ENCODE results near the gene ADAMTS8. TPM values are rescaled to one million over a fixed set of nuclear protein-coding genes. Genes with fewer than 3 reads are reported as not detected.

The ADAMTS8 gene
- polyA plus RNA-seq, 1 experiment: 17.6 TPM

DNA sequence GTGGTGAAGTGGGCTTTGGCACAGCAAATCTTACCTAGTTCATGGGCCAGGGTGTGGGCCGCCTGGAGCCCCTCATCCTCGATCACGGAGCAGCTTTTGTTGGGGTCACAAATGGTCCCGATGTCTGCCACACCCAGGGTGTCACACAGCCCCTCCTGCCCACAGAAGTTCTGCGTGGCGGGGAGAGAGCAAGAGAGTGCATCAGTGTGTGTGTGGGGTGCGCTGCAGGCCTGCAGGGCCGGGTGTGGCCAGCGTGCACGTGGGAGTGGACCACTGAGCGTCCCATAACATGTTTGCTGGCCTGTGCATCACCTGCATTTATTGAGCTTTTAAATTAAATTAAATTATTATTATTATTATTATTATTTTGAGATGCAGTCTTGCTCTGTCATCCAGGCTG lies 11.5 kb downstream of the ADAMTS8 start:
- Histone ChIP-seq H3K9me3 (ENCODE audit: control insufficient read depth, insufficient read depth, low read length) (peaks cover 6% of the 10 kb centered on the region; the same call in 1 of the 2 replicates), H3K27ac (ENCODE audit: low read depth, low read length) (no peak overlapping the region), H3K4me3 (ENCODE audit: low read depth, low read length) (no peak overlapping the region), H3K27me3 (ENCODE audit: control insufficient read depth, insufficient read depth, low read length) (peaks cover 8% of the 10 kb centered on the region)
- TF ChIP-seq, protein P1, sequence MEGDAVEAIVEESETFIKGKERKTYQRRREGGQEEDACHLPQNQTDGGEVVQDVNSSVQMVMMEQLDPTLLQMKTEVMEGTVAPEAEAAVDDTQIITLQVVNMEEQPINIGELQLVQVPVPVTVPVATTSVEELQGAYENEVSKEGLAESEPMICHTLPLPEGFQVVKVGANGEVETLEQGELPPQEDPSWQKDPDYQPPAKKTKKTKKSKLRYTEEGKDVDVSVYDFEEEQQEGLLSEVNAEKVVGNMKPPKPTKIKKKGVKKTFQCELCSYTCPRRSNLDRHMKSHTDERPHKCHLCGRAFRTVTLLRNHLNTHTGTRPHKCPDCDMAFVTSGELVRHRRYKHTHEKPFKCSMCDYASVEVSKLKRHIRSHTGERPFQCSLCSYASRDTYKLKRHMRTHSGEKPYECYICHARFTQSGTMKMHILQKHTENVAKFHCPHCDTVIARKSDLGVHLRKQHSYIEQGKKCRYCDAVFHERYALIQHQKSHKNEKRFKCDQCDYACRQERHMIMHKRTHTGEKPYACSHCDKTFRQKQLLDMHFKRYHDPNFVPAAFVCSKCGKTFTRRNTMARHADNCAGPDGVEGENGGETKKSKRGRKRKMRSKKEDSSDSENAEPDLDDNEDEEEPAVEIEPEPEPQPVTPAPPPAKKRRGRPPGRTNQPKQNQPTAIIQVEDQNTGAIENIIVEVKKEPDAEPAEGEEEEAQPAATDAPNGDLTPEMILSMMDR (IDR thresholded peaks at IDR 0.05; ENCODE audit: low read depth, low read length): no peak
- POLR2A ChIA-PET: interaction anchor here (0.7 kb wide), 1 partner anchor 14 kb away, joined by 3 read pairs; no protein-coding TSS in a partner anchor
- no peak for DNase-seq (ENCODE audit: low read depth, low spot score)
- CTCF ChIA-PET: interaction anchor here (0.6 to 2.7 kb wide), 6 partner anchors 15 to 478 kb away, joined by 3 to 9 read pairs (median 4); no protein-coding TSS in a partner anchor

DNA sequence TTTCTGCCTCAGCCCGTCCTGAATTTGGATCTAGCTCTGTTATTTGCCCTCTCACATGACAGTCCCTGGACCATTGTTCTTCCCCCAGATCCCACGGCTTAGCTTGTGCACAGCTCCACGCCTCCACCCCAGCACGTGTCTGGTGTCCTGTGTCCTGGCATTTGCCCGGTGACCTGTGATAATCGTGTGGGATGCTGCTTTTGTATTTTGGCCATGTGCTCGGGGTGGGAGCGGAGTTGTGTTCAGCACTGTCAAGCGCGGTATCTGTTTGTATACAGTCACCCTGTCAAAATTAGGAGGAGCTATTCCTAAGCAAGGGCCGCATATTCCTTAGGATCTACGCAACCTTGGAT lies 11.9 kb downstream of the ADAMTS8 start:
- CTCF ChIA-PET: interaction anchor here (0.6 to 2.7 kb wide), 6 partner anchors 16 to 478 kb away, joined by 3 to 9 read pairs (median 4); no protein-coding TSS in a partner anchor
- Histone ChIP-seq H3K27ac (ENCODE audit: low read depth, low read length) (no peak overlapping the region), H3K4me3 (ENCODE audit: low read depth, low read length) (no peak overlapping the region), H3K9me3 (ENCODE audit: control insufficient read depth, insufficient read depth, low read length) (peaks cover 6% of the 10 kb centered on the region; the same call in 1 of the 2 replicates), H3K27me3 (ENCODE audit: control insufficient read depth, insufficient read depth, low read length) (peaks cover 5% of the 10 kb centered on the region)
- TF ChIP-seq, protein P1 (IDR thresholded peaks at IDR 0.05; ENCODE audit: low read depth, low read length): no peak
- POLR2A ChIA-PET: interaction anchor here (0.7 kb wide), 1 partner anchor 13 kb away, joined by 3 read pairs; no protein-coding TSS in a partner anchor
- no peak for DNase-seq (ENCODE audit: low read depth, low spot score)

DNA sequence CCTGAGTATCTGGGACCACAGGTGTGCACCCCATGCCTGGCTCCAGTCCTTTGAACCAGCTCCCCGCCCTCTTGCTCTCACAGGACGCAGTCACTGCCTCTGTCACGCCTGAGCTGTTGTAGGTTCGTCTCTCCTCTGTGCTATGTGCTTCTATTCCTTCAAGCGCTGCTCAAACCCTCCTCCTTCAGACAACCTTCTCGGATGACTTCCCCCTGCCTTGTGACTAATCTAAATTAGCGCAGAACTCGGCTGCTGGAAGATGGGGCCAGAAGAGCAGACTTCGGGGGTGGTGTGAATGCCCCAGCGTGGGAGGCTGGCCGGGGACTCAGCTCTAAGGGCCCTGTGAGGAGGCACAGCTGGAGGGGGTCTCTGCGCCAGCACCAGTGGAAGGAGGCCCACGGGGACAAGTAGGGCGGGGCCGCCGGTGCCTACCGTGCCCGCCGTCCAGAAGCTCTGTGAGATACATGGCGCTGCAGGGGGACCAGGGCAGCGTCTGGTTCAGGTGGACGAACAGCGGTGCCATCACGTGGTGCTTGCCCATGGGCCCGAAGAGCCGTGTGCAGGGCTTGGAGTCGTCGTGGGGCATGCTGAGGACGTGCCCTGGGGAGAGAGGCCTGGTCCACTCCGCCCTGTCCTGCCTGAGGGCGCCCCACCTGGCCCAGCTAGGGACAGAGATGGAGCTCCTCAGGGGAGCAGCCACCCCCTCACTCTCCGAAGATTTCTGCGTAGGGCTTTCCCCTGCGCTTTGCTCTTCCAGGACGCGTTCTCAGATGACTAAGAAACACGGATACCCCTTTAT lies 12.5 kb downstream of the ADAMTS8 start:
- H3K27ac ChIP-seq (ENCODE audit: low read depth, low read length): no peak overlapping the region
- H3K27me3 ChIP-seq (ENCODE audit: control insufficient read depth, insufficient read depth, low read length): peaks cover 4% of the 10 kb centered on the region
- TF ChIP-seq, protein P1 (IDR thresholded peaks at IDR 0.05; ENCODE audit: low read depth, low read length): no peak
- CTCF ChIA-PET: interaction anchor here (0.7 to 2.7 kb wide), 5 partner anchors 19 to 479 kb away, joined by 3 to 9 read pairs (median 4); no protein-coding TSS in a partner anchor
- no peak for DNase-seq (ENCODE audit: low read depth, low spot score)
- no peak overlapping the region for H3K4me3 ChIP-seq (ENCODE audit: low read depth, low read length)
- POLR2A ChIA-PET: interaction anchor here (0.9 to 1.1 kb wide), 2 partner anchors 12 to 500 kb away, joined by 3 read pairs; partner anchors contain the start of gene SNX19
- H3K9me3 ChIP-seq (ENCODE audit: control insufficient read depth, insufficient read depth, low read length): peaks cover 6% of the 10 kb centered on the region; the same call in 1 of the 2 replicates

DNA sequence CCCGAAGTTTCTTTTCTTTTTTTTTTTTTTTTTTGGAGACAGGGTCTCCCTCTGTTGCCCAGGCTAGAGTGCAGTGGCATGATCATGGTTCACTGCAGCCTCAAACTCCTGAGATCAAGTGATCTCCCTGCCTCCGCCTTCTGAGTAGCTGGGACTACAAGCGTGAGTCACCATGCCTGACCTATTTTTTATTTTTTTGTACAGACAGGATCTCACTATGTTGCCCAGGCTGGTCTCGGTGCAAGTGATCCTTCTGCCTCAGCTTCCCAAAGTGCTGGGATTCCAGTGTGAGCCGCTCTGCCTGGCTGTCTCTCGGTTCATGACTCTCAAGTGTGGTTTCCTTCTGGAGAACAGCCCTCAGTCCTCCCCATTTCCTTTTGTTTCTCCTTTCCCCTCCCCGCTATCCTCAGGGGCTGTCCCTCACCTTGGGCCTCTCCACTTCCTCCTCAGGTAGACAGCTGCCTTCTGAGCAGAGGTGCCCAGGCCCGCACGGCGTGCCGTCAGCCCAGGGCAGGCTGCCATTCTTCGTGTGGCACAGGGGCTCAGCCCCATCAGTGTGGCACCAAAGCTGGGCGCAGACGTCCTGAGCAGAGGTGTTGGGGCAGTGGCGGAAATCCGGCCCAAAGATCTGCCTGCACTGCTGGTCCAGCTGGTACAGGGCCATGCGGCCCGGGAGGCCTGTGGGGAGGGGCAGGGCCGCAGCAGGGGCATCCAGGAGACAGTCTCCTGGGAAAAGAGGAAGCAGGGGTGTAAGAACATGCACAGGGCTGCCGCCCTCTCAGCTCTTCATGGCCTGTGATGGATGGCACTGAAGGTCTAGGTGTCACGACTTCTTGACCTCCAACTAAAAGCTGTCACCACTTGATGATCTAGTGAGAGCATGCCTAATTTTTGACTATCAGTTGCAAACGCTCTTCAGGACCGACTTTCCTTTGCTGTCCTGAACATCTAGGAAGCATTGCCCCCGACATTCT lies 14.0 kb downstream of the ADAMTS8 start:
- Histone ChIP-seq H3K27ac (ENCODE audit: low read depth, low read length) (peak overlapping the region; percentile 80), H3K4me3 (ENCODE audit: low read depth, low read length) (no peak overlapping the region), H3K27me3 (ENCODE audit: control insufficient read depth, insufficient read depth, low read length) (peaks cover 2% of the 10 kb centered on the region), H3K9me3 (ENCODE audit: control insufficient read depth, insufficient read depth, low read length) (peaks cover 6% of the 10 kb centered on the region; the same call in 1 of the 2 replicates)
- TF ChIP-seq, protein P1 (IDR thresholded peaks at IDR 0.05; ENCODE audit: low read depth, low read length): no peak
- CTCF ChIA-PET: interaction anchor here (0.9 kb wide), 1 partner anchor 448 kb away, joined by 5 read pairs; no protein-coding TSS in a partner anchor
- no peak for DNase-seq (ENCODE audit: low read depth, low spot score)
- POLR2A ChIA-PET: interaction anchor here (0.6 to 1.6 kb wide), 3 partner anchors 11 to 502 kb away, joined by 3 to 6 read pairs (median 3); partner anchors contain the start of gene SNX19
